HUES6 (cell line): ENCODE results near the gene WNT1.
A peak's percentile ranks its signal among the peaks of the same experiment; 100 is the strongest.

Source experiments
- H3K27ac ChIP-seq: 2 replicates; pipeline ENCODE4 v1.7.0; 2013; ENCODE audit warnings: low read depth, mild to moderate bottlenecking, low read length, inconsistent platforms
- H3K27me3 ChIP-seq: 2 replicates; pipeline ENCODE4 v1.6.1; 2013; ENCODE audit warnings: low read length; ENCODE audit not compliant: control insufficient read depth, insufficient read depth
- H3K36me3 ChIP-seq: 2 replicates; pipeline ENCODE4 v1.6.1; 2013; ENCODE audit warnings: low read length; ENCODE audit not compliant: control insufficient read depth, insufficient read depth
- H3K4me1 ChIP-seq: 2 replicates; pipeline ENCODE4 v1.6.1; 2013; ENCODE audit warnings: low read length; ENCODE audit not compliant: control insufficient read depth, insufficient read depth
- H3K4me3 ChIP-seq: 2 replicates; pipeline ENCODE4 v1.5.1; 2013; ENCODE audit warnings: low read depth, low read length
- H3K9ac ChIP-seq: one replicate; pipeline ENCODE4 v1.6.1; 2013; ENCODE audit warnings: mild to moderate bottlenecking, low read length
- H3K9me3 ChIP-seq: 2 replicates; pipeline ENCODE4 v1.6.1; 2013; ENCODE audit warnings: low read depth, low read length; ENCODE audit not compliant: control insufficient read depth, insufficient read depth

WNT1 gene

DNA sequence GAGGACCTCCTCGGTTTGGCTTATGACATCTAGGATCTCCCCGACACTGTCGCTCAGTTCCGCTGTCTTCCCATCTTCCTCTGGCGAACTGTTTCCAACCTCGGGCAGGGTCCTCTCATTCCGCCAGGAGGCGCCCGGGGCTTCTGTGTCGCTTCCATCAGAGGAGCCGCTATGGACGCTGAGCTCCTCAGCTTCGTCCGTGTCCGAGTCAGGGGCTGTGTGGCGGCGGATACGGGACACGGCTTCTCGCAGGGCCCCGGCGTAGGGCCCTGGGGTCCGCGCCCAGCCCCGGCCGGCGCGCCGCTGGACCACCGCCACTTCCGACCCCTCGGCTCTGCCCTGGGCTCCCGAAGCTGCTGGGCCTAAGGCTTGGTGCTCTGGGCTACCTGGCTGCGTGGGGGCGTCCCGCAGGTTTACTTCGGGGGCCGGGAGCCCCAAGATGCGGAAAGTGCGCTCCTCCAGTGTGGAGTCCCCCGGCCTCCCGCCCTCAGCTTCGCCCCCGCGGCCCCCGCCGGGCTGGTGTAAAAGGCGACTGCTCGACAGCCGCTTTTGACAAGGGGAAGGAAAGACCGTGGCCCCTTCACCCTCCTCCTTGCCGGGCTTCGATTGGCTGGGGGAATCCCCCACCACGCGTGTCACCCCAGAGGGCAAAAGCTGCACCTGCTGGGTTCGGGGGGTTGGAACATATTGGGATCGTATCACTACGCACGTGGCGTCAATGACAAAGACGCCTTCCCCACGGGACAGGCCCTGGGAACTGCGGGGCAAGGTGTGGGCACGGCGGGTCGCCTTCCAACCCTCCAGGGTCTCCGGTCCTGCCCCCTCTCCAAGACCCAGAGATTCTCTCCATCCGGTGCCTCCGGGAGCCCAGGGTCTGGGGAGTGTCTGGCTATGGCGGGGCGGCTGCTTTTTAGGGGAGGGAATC, 18.9 kb downstream of the WNT1 start:
- Histone ChIP-seq H3K9ac (no peak overlapping the region), H3K4me1 (peaks cover 35% of the 10 kb centered on the region), H3K27me3 (peaks cover 82% of the 10 kb centered on the region), H3K4me3 (peak overlapping the region; percentile 54), H3K36me3 (peaks cover 6% of the 10 kb centered on the region; the same call in 1 of the 2 replicates), H3K9me3 (no peaks in the 10 kb centered on the region), H3K27ac (no peak overlapping the region)

DNA sequence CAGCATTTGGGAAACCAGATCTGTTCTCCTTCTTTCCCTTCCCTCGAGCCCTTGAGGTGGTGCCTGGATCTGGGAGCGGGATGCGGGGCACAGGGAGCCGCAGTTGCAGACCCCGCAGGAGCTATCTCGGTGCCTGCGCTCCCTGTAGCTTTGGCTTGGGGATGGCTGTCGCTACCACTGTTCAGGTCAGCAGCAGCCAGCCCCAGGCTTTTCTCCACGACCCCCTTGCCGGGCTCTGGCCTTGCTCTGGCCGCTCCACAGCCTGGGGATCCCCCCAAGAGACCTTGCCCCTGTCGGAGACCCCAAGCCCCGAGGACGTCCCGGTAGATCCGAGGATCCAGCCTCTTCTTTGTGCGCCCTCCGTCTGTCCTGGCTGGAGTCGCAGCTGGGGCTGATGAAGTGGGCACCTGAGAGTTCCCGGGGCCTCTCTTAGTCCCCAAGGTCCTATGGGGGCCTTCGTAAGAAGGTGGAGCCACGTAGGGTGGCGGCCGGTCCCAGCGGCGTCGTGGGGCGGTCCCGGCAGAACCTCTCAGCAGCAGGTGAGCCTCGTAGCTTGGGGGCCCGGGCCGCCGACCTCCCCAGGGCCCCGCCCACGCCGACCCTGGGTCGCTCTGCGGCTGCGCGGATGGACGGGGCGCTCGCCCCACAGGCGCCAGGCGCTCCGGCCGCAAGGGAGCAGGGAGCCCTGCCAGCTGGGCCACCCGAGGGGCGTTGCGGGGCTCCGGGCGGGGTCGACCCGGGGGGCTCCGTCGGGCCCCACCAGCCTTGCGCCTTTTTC, 19.8 kb downstream of the WNT1 start:
- Histone ChIP-seq H3K27me3 (peaks cover 80% of the 10 kb centered on the region), H3K9me3 (no peaks in the 10 kb centered on the region), H3K9ac (no peak overlapping the region), H3K27ac (no peak overlapping the region), H3K4me1 (peaks cover 35% of the 10 kb centered on the region), H3K36me3 (peaks cover 14% of the 10 kb centered on the region; the same call in 1 of the 2 replicates), H3K4me3 (peak overlapping the region; percentile 54)

DNA sequence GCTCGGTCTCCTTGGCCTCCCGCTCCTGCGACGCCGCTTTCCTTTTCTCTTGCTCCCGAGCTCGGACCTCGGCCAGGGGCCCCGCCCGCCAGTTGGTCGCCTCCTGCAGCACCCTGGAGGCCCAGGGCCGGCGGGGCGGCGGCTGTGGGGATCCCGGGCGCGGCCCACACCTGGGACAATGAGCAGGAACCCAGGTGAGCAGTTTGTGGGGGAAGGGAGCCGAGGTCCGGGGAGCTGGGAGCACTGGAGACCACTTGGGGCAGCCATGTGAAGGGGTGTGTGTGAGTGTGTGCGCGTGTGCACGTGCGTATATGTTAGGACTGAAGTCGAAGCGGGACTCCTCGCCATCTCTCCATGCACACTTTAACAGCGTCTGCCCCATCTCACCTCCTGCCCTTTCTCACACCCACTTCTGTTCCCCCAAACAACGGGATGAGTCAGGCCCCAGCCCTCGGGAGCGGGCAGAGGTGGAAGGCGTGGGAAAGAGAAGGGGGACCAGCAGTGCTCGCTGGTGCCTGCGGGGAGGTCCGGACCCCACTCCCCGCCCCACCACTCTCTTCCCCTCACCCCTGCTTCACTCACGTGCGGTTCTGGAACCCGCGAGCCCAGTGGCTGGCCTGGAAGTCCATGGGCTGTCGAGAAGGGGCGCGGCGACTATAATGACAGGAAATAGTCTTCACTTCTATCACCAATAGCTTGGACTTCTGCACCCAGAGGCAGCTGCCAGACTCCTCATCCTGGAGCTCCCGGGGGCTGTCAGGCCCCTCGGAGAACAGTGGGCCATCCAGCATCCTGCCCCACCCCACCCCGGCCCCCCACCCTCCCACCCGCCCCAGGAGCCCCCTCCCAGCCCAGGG, 20.6 kb downstream of the WNT1 start:
- Histone ChIP-seq H3K27ac (no peak overlapping the region), H3K9ac (no peak overlapping the region), H3K27me3 (peaks cover 72% of the 10 kb centered on the region)

DNA sequence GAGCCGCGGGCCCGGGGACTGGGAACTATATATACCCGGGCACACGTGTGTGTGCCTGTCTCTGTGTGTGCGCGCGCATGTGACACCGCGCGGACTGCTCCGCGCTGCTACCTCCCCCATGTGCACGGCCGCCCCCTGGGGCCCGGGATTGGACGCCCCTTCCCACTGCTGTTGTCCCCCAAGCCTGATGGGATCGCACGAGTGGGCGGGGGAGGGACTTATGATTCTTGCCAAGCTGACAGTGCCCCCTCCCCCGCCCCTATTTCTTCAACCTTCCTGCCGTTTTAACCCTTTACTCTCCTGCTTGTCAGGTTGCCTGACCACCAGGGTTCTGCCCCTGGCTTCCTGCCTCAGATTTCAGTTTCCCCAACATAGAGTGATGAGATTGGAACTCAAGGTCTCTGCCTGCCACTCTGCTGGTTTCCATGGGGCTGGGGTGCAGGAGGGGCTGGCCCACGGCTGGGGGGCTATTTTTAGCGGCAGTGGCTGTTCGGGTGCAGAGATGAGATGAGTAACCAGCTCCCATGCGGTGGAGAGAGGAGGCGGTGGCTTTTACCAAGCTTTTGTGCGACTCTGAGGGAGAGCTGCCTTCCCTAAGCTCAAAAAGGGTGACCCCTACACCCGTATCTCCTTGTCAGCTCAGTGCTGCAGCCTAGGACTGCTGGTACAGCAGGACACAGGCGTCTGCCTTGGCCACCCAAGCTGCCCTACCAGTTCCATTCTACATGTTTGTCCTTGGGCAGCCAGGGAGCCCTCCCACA, 21.4 kb downstream of the WNT1 start, which contains the start of gene DDN:
DDN (minus strand) TSS at position 5 of the 761 bp plus-strand sequence. CDS start 88 bp downstream, outside the sequence.
- Histone ChIP-seq H3K9me3 (no peaks in the 10 kb centered on the region), H3K4me1 (peaks cover 27% of the 10 kb centered on the region), H3K27me3 (peaks cover 64% of the 10 kb centered on the region), H3K4me3 (peak within 1 kb of the TSS; percentile 64), H3K36me3 (peaks cover 21% of the 10 kb centered on the region), H3K27ac (no peak within 1 kb of the TSS), H3K9ac (no peak within 1 kb of the TSS)

More for the DNA sequence above, 20.6 kb downstream of the WNT1 start:
- Histone ChIP-seq H3K36me3 (peaks cover 17% of the 10 kb centered on the region; the same call in 1 of the 2 replicates), H3K4me3 (peak overlapping the region; percentile 54), H3K9me3 (no peaks in the 10 kb centered on the region), H3K4me1 (peaks cover 35% of the 10 kb centered on the region)

DNA sequence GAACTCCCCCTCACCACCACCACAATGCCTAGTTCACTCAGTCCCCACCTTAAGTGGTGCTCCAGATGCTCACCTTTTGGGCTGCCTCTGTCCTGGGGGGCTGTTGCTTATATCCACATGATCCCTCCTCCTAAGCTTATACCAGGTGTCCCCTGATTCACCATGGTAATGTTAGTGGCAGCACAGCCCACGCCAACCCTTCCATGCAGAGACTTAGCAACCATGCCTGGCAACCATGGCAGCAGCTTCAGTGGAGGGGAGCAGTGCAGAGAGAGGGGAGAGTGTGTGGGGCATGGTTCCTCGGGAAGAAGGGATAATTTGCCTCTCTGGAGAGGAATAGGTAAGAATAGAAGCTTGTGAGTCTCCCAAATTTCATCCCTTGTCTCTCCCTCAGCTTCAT, 22.2 kb downstream of the WNT1 start:
- Histone ChIP-seq H3K27ac (no peak overlapping the region), H3K4me3 (no peak overlapping the region; the same call in 1 of the 2 replicates), H3K9me3 (no peaks in the 10 kb centered on the region), H3K4me1 (peaks cover 23% of the 10 kb centered on the region), H3K27me3 (peaks cover 57% of the 10 kb centered on the region), H3K36me3 (peaks cover 28% of the 10 kb centered on the region), H3K9ac (no peak overlapping the region)

DNA sequence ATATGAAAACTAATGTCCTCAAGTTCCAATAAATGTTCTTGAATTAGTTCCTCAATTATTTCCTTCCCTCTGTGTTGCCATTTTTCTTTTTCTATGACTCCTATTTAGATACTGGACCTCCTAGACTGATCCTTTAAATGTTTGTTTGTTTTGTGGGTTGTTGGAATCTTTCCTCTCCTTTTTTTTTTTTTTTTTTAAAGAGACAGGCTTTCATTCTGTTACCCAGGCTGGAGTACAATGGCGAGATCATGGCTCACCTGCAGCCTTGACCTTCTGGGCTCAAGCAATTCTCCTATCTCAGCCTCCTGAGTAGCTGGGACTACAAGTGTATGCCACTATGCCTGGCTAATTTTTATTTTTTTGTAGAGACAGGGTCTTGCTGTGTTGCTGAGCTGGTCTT, 30.8 kb downstream of the WNT1 start:
- H3K9me3 ChIP-seq, result no peaks in the 10 kb centered on the region
- H3K4me3 ChIP-seq, result no peak overlapping the region
- no peak overlapping the region for H3K9ac ChIP-seq
- H3K27ac ChIP-seq, result no peak overlapping the region
- no peaks in the 10 kb centered on the region for H3K4me1 ChIP-seq
- peaks cover 24% of the 10 kb centered on the region for H3K36me3 ChIP-seq
- no peaks in the 10 kb centered on the region for H3K27me3 ChIP-seq

DNA sequence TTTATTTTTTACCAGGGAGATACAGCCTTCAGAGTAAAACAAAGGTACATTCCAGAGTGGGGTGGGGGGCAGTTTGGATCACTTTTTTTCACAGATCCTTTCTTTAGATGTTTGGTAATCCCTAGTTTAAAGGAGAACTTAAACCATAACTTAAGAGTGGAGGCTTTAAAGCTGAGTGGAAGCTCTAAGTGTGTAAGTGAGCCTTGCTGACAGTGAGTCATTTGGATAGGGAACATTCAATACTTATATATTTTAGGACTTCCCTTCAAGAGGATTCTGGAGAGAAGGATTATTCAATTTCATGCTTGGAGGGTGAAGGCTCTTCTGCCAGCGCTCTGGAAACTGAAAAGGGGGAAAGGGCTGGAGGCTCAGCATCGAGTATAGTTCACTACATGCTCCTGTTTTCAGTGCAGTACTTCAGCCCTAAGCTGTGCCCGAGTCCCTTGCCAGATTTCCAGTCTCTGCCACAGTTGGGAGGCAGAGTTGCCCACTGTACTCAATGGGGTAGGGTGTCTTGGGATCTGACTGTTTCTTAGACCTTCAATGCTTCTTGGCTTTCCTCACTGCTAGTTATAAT, 32.1 kb downstream of the WNT1 start:
- H3K36me3 ChIP-seq, result peaks cover 15% of the 10 kb centered on the region

DNA sequence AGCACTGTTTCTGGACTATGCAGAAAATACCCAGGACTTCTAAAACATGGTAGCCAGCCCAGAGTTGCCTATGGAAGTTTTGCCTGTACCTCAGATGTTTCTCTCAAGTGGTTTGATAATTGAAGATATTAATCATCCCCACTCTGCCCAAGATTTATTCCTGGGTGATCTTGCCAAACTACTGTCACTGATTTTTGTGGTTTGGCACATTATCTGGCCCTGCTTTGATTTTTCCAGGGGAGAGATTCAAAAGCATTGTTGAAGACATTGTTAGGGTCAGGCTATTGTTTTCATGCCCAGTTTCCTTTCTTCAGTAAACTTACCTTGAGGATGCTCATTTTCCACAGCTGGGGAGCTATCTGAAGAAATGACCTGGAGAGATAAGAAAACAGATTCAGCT, 34.6 kb downstream of the WNT1 start:
- no peaks in the 10 kb centered on the region for H3K9me3 ChIP-seq
- no peak overlapping the region for H3K9ac ChIP-seq
- H3K4me1 ChIP-seq, result peaks cover 3% of the 10 kb centered on the region
- no peak overlapping the region for H3K4me3 ChIP-seq
- no peak overlapping the region for H3K27ac ChIP-seq
- H3K27me3 ChIP-seq, result no peaks in the 10 kb centered on the region
- peaks cover 11% of the 10 kb centered on the region for H3K36me3 ChIP-seq

More for the DNA sequence above, 32.1 kb downstream of the WNT1 start:
- Histone ChIP-seq H3K27ac (no peak overlapping the region), H3K9ac (no peak overlapping the region), H3K4me1 (no peaks in the 10 kb centered on the region), H3K9me3 (no peaks in the 10 kb centered on the region), H3K27me3 (no peaks in the 10 kb centered on the region), H3K4me3 (no peak overlapping the region)

DNA sequence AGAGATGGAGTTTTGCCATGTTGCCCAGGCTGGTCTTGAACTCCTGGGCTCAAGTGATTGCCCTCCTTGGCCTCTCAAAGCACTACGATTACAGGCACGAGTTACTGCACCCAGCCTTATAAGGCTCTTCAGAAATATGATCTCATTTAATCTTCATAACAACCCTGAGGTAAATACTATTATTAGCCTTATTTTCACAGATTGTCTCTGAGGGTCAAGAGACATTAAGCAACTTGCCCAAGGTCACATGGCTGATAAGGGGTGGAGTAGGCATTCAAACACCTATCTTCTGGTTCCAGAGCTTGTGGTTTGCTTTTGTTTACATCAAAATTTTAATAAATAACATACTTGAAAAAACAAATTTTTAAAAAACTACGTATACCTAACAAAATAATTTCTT, 35.3 kb downstream of the WNT1 start:
- Histone ChIP-seq H3K4me1 (peaks cover 5% of the 10 kb centered on the region), H3K9ac (no peak overlapping the region), H3K9me3 (no peaks in the 10 kb centered on the region), H3K4me3 (no peak overlapping the region), H3K27ac (no peak overlapping the region), H3K36me3 (peaks cover 11% of the 10 kb centered on the region), H3K27me3 (no peaks in the 10 kb centered on the region)

DNA sequence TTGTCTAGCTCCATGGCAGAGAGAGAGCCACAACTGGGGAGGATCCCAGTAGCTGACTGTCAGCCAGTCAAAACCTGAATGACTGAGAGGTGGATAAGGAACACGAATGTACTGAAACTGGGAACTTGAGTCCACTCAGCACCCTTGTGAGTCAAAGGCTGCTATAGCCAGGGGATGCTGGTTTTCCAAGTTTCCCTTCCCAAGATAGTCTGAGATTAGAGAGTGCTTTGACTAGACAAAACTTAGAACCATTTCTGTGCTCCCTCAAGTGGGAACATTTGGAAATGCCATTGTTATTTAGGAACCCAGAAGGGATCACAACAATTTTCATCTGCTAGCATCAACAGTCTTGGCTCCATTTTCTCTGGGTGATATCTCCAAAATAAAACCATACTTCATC, 36.4 kb downstream of the WNT1 start:
- Histone ChIP-seq H3K27me3 (no peaks in the 10 kb centered on the region), H3K27ac (no peak overlapping the region), H3K9me3 (no peaks in the 10 kb centered on the region), H3K9ac (no peak overlapping the region), H3K4me3 (no peak overlapping the region), H3K4me1 (peaks cover 9% of the 10 kb centered on the region), H3K36me3 (peaks cover 11% of the 10 kb centered on the region)
